ENCODE measurements around the gene FHL2.
A peak's percentile ranks its signal among the peaks of the same experiment; 100 is the strongest.

The FHL2 gene, protein sequence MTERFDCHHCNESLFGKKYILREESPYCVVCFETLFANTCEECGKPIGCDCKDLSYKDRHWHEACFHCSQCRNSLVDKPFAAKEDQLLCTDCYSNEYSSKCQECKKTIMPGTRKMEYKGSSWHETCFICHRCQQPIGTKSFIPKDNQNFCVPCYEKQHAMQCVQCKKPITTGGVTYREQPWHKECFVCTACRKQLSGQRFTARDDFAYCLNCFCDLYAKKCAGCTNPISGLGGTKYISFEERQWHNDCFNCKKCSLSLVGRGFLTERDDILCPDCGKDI

GRCh38 chr2:105398336-105399206, at the start of gene FHL2:
FHL2 (minus strand) TSS chr2:105399051; CDS start chr2:105386516, 12,535 bp downstream.
- TF ChIP-seq YY1 (IDR thresholded peaks at IDR 0.05; ENCODE audit: insufficient read depth, insufficient read length) (no peak), SUZ12 (IDR thresholded peaks at IDR 0.05; ENCODE audit: extremely low read depth, insufficient read depth, insufficient read length) (no peak), ZNF274 (IDR thresholded peaks at IDR 0.05; ENCODE audit: low read depth, low read length) (no peak)
- Histone ChIP-seq H3K4me1 (ENCODE audit: insufficient read depth, insufficient read length) (peaks cover 2% of the 10 kb centered on the region), H3K27me3 (ENCODE audit: insufficient read depth, insufficient read length) (peaks cover 13% of the 10 kb centered on the region), H3K9me3 (ENCODE audit: insufficient read depth, low read length) (peaks cover 7% of the 10 kb centered on the region; the same call in 1 of the 2 replicates), H3K9ac (ENCODE audit: insufficient read length, low read depth) (peak within 1 kb of the TSS; percentile 97), H3K36me3 (ENCODE audit: insufficient read depth, insufficient read length, low read length) (peaks cover 26% of the 10 kb centered on the region), H3K4me3 (ENCODE audit: insufficient read length, low read depth) (peak within 1 kb of the TSS; percentile 92)
- peak; percentile 81 for DNase-seq (ENCODE audit: low read depth, low spot score)

DNA sequence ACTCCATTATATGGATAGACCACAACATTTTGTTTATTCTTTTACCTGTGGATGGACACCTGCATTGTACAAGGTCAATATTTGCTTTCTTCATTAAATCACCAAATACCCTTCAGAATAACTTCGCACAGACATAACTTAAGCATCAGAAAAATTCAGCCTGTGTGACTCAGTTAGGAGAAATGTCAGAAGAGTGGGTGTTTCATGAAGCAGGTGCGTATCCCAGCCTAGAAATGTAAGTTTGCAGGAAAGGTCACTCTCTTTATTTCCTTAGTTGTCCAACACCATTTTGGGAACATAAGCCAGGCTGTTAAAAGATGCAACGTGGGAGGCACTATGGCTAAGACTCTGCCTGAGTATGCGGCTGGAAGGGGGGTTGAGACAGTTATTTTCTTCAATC, 48.6 kb upstream of the FHL2 start:
- Histone ChIP-seq H3K4me3 (ENCODE audit: insufficient read length, low read depth) (no peak overlapping the region), H3K9me3 (ENCODE audit: insufficient read depth, low read length) (no peaks in the 10 kb centered on the region), H3K27me3 (ENCODE audit: insufficient read depth, insufficient read length) (no peaks in the 10 kb centered on the region), H3K4me1 (ENCODE audit: insufficient read depth, insufficient read length) (peaks cover 13% of the 10 kb centered on the region), H3K36me3 (ENCODE audit: insufficient read depth, insufficient read length, low read length) (no peaks in the 10 kb centered on the region), H3K9ac (ENCODE audit: insufficient read length, low read depth) (no peak overlapping the region)
- DNase-seq (ENCODE audit: low read depth, low spot score) = no peak
- no peak for TF ChIP-seq SUZ12 (IDR thresholded peaks at IDR 0.05; ENCODE audit: extremely low read depth, insufficient read depth, insufficient read length)
- TF ChIP-seq ZNF274 (IDR thresholded peaks at IDR 0.05; ENCODE audit: low read depth, low read length) = no peak
- TF ChIP-seq YY1 (IDR thresholded peaks at IDR 0.05; ENCODE audit: insufficient read depth, insufficient read length) = no peak

GRCh38 chr2:105446501-105446900, 47.6 kb upstream of the FHL2 start:
- H3K4me1 ChIP-seq (ENCODE audit: insufficient read depth, insufficient read length) = peaks cover 13% of the 10 kb centered on the region
- H3K9me3 ChIP-seq (ENCODE audit: insufficient read depth, low read length) = no peaks in the 10 kb centered on the region
- H3K36me3 ChIP-seq (ENCODE audit: insufficient read depth, insufficient read length, low read length) = no peaks in the 10 kb centered on the region
- DNase-seq (ENCODE audit: low read depth, low spot score) = no peak
- H3K9ac ChIP-seq (ENCODE audit: insufficient read length, low read depth) = no peak overlapping the region
- TF ChIP-seq YY1 (IDR thresholded peaks at IDR 0.05; ENCODE audit: insufficient read depth, insufficient read length) (no peak), SUZ12 (IDR thresholded peaks at IDR 0.05; ENCODE audit: extremely low read depth, insufficient read depth, insufficient read length) (no peak), ZNF274 (IDR thresholded peaks at IDR 0.05; ENCODE audit: low read depth, low read length) (no peak)
- H3K4me3 ChIP-seq (ENCODE audit: insufficient read length, low read depth) = no peak overlapping the region
- H3K27me3 ChIP-seq (ENCODE audit: insufficient read depth, insufficient read length) = no peaks in the 10 kb centered on the region

GRCh38 chr2:105445976-105446375, 47.1 kb upstream of the FHL2 start:
- no peak for TF ChIP-seq SUZ12 (IDR thresholded peaks at IDR 0.05; ENCODE audit: extremely low read depth, insufficient read depth, insufficient read length)
- no peak for TF ChIP-seq YY1 (IDR thresholded peaks at IDR 0.05; ENCODE audit: insufficient read depth, insufficient read length)
- no peak for TF ChIP-seq ZNF274 (IDR thresholded peaks at IDR 0.05; ENCODE audit: low read depth, low read length)
- no peaks in the 10 kb centered on the region for H3K9me3 ChIP-seq (ENCODE audit: insufficient read depth, low read length)
- H3K9ac ChIP-seq (ENCODE audit: insufficient read length, low read depth) = no peak overlapping the region
- peaks cover 13% of the 10 kb centered on the region for H3K4me1 ChIP-seq (ENCODE audit: insufficient read depth, insufficient read length)
- no peaks in the 10 kb centered on the region for H3K27me3 ChIP-seq (ENCODE audit: insufficient read depth, insufficient read length)
- no peak overlapping the region for H3K4me3 ChIP-seq (ENCODE audit: insufficient read length, low read depth)
- no peak for DNase-seq (ENCODE audit: low read depth, low spot score)
- H3K36me3 ChIP-seq (ENCODE audit: insufficient read depth, insufficient read length, low read length) = no peaks in the 10 kb centered on the region

DNA sequence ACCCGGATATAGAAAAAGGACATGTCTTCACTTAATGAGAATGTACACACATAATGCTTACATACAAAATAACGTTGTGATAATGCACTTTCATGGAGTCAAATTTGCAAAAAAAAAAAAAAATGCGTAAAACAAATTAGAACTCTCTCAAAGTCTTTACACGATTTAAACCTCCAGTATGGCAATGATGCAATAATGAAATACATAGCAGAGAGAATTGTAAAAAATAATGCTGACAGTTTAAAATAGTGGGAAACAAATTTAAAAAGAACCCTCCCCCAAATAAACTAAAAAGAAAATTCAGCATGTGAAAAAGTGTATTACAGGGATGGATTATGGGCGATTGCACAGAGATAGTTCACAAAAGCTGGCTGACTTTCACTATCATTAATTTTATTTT, 46.6 kb upstream of the FHL2 start:
- TF ChIP-seq ZNF274 (IDR thresholded peaks at IDR 0.05; ENCODE audit: low read depth, low read length) = no peak
- TF ChIP-seq YY1 (IDR thresholded peaks at IDR 0.05; ENCODE audit: insufficient read depth, insufficient read length) = no peak
- TF ChIP-seq SUZ12 (IDR thresholded peaks at IDR 0.05; ENCODE audit: extremely low read depth, insufficient read depth, insufficient read length) = no peak
- peaks cover 13% of the 10 kb centered on the region for H3K4me1 ChIP-seq (ENCODE audit: insufficient read depth, insufficient read length)
- no peak overlapping the region for H3K9ac ChIP-seq (ENCODE audit: insufficient read length, low read depth)
- H3K36me3 ChIP-seq (ENCODE audit: insufficient read depth, insufficient read length, low read length) = no peaks in the 10 kb centered on the region
- H3K4me3 ChIP-seq (ENCODE audit: insufficient read length, low read depth) = no peak overlapping the region
- H3K27me3 ChIP-seq (ENCODE audit: insufficient read depth, insufficient read length) = no peaks in the 10 kb centered on the region
- no peaks in the 10 kb centered on the region for H3K9me3 ChIP-seq (ENCODE audit: insufficient read depth, low read length)
- DNase-seq (ENCODE audit: low read depth, low spot score) = no peak

DNA sequence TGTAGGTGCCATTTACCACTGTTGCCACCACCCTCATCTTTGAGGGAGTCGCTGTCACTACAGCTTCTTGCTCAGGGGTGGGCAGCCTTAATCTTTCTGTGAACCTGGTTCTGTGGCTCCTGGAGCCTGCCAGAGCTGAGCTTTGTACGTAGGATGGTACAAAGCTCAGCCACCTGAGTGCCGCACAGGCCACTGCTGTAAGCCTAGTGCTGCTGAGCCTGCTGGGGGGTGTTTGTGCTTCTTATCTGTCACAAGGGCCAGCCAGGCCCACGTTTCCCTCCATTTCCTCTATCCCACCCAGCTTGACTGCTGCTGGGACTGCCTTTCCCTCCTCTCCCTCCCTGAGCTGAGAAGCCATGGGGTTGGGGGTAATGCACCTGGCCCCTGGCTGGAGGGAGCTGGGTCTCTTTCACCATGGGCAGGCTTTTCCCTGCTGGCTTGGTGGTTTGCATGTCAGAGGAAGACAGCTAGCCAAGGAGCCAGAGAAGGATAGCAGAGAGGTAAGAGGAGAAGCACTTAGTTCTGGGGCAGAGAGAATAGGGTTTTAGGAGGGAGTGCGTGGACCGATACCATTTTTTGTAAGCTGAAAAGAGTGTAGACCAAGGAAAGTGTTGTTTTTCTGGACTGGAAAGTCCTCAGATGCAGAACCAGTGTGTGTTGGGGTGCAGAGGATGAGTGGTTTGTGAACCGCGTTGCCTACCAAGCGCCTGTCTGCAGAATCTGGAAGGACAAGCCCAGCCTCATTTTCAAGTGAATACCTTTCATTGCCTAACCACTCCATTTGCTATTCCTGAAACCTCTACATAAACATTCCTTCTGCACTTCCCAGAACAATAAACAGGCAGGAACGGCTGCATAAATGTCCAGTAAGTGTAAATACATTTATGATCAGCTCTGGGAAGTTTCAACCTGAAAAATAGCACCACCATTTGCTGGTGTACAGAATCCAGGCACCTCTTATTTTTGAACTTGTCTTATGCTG, 45.1 kb upstream of the FHL2 start:
- TF ChIP-seq SUZ12 (IDR thresholded peaks at IDR 0.05; ENCODE audit: extremely low read depth, insufficient read depth, insufficient read length) (no peak), YY1 (IDR thresholded peaks at IDR 0.05; ENCODE audit: insufficient read depth, insufficient read length) (no peak), ZNF274 (IDR thresholded peaks at IDR 0.05; ENCODE audit: low read depth, low read length) (no peak)
- no peak overlapping the region for H3K4me3 ChIP-seq (ENCODE audit: insufficient read length, low read depth)
- H3K36me3 ChIP-seq (ENCODE audit: insufficient read depth, insufficient read length, low read length) = no peaks in the 10 kb centered on the region
- H3K9me3 ChIP-seq (ENCODE audit: insufficient read depth, low read length) = no peaks in the 10 kb centered on the region
- H3K4me1 ChIP-seq (ENCODE audit: insufficient read depth, insufficient read length) = peaks cover 13% of the 10 kb centered on the region
- no peak for DNase-seq (ENCODE audit: low read depth, low spot score)
- no peak overlapping the region for H3K9ac ChIP-seq (ENCODE audit: insufficient read length, low read depth)
- H3K27me3 ChIP-seq (ENCODE audit: insufficient read depth, insufficient read length) = no peaks in the 10 kb centered on the region

Measured in NT2/D1 (cell line).